A549 (cell line): ENCODE data around the gene POLR3E.

Experiments used
- NPAS2 ChIP-seq: fragments of 250-450 bp; sonication (Bioruptor Pico); IDR thresholded peaks from 2 replicates; pipeline ENCODE4 v1.8.0; 2022; ENCODE audit warnings: mild to moderate bottlenecking, moderate library complexity, borderline replicate concordance
- RCOR1 ChIP-seq: fragments of 150-350 bp; IDR thresholded peaks from 2 replicates; pipeline ENCODE4 v1.6.1; 2014; ENCODE audit warnings: antibody characterized with exemption, low read length, low read depth
- RFX5 ChIP-seq: fragments of 450-650 bp; IDR thresholded peaks from 2 replicates; pipeline ENCODE4 v1.7.1; 2014; ENCODE audit warnings: antibody characterized with exemption, mild to moderate bottlenecking, moderate library complexity
- SMC3 ChIP-seq: fragments of >200 bp; sonication (Bioruptor Twin); formaldehyde crosslinking; IDR thresholded peaks from 3 replicates; pipeline ENCODE4 v1.6.1; 2018; ENCODE audit warnings: inconsistent platforms
- TF ChIP-seq, protein P1 (sequence below): fragments of >200 bp; sonication (Bioruptor Twin); formaldehyde crosslinking; IDR thresholded peaks from 3 replicates; pipeline ENCODE4 v1.5.1; 2016
- TF ChIP-seq, protein P2 (sequence below): fragments of >200 bp; sonication (Bioruptor Twin); formaldehyde crosslinking; IDR thresholded peaks from 3 replicates; pipeline ENCODE4 v1.6.1; 2016
- TF ChIP-seq, protein P3 (sequence below): fragments of 250-450 bp; sonication (Bioruptor Pico); IDR thresholded peaks from 2 replicates; pipeline ENCODE4 v1.5.0; 2021; ENCODE audit warnings: mild to moderate bottlenecking, moderate library complexity, borderline replicate concordance
- TF ChIP-seq, protein P4 (sequence below): IDR thresholded peaks from 2 replicates; pipeline ENCODE4 v1.6.1; 2012

DNA sequence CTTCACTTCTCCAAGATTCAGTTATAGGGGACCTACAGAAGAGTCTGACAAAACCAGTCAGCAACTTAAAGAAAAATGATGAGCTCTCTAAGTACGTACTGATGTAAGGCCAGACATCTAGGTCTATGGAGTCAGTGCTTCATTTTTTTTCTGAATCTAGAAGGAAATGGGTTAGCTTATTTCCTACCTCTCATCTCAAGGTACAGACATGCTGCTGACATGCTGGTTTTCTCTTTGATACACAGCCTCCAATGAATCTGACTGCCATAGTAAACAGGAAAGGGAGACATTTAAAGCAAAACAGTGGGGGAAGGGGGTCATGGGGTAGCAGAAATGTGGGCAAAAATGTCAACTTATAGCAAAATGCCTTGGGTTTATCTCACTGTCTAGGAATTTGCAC is 60.8 kb downstream of the POLR3E start:
- TF ChIP-seq, protein P1, sequence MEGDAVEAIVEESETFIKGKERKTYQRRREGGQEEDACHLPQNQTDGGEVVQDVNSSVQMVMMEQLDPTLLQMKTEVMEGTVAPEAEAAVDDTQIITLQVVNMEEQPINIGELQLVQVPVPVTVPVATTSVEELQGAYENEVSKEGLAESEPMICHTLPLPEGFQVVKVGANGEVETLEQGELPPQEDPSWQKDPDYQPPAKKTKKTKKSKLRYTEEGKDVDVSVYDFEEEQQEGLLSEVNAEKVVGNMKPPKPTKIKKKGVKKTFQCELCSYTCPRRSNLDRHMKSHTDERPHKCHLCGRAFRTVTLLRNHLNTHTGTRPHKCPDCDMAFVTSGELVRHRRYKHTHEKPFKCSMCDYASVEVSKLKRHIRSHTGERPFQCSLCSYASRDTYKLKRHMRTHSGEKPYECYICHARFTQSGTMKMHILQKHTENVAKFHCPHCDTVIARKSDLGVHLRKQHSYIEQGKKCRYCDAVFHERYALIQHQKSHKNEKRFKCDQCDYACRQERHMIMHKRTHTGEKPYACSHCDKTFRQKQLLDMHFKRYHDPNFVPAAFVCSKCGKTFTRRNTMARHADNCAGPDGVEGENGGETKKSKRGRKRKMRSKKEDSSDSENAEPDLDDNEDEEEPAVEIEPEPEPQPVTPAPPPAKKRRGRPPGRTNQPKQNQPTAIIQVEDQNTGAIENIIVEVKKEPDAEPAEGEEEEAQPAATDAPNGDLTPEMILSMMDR = no peak
- TF ChIP-seq RCOR1 = no peak
- TF ChIP-seq, protein P2, sequence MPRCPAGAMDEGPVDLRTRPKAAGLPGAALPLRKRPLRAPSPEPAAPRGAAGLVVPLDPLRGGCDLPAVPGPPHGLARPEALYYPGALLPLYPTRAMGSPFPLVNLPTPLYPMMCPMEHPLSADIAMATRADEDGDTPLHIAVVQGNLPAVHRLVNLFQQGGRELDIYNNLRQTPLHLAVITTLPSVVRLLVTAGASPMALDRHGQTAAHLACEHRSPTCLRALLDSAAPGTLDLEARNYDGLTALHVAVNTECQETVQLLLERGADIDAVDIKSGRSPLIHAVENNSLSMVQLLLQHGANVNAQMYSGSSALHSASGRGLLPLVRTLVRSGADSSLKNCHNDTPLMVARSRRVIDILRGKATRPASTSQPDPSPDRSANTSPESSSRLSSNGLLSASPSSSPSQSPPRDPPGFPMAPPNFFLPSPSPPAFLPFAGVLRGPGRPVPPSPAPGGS = no peak
- TF ChIP-seq NPAS2 (CRISPR knock-in tag) = no peak
- TF ChIP-seq, protein P3, sequence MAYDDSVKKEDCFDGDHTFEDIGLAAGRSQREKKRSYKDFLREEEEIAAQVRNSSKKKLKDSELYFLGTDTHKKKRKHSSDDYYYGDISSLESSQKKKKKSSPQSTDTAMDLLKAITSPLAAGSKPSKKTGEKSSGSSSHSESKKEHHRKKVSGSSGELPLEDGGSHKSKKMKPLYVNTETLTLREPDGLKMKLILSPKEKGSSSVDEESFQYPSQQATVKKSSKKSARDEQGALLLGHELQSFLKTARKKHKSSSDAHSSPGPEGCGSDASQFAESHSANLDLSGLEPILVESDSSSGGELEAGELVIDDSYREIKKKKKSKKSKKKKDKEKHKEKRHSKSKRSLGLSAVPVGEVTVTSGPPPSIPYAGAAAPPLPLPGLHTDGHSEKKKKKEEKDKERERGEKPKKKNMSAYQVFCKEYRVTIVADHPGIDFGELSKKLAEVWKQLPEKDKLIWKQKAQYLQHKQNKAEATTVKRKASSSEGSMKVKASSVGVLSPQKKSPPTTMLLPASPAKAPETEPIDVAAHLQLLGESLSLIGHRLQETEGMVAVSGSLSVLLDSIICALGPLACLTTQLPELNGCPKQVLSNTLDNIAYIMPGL = no peak
- no peak for TF ChIP-seq SMC3
- TF ChIP-seq, protein P4, sequence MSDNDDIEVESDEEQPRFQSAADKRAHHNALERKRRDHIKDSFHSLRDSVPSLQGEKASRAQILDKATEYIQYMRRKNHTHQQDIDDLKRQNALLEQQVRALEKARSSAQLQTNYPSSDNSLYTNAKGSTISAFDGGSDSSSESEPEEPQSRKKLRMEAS = no peak
- TF ChIP-seq RFX5 = no peak
